CD4-positive, alpha-beta memory T cell (primary cell): Measurements from ENCODE around the gene NEU1. TPM values are rescaled to one million over a fixed set of nuclear protein-coding genes. Genes with fewer than 3 reads are reported as not detected.
"Not testable (repeated sequence)": the region's sequence is repeated elsewhere in the genome, so short reads cannot be mapped to it uniquely, and the experiment has no call there.

Source experiments
- CTCF ChIA-PET: fragments of 350-600 bp; sonication (Branson Sonifier 250); formaldehyde crosslinking; loops from one replicate; lab custom pipeline; 2021; ENCODE audit warnings: inconsistent platforms; ENCODE audit not compliant: partially characterized antibody; lab: Charles Lee
- POLR2A ChIA-PET: fragments of 350-600 bp; sonication (Branson Sonifier 250); formaldehyde crosslinking; loops from one replicate; lab custom pipeline; 2021; ENCODE audit not compliant: partially characterized antibody; lab: Charles Lee
- DNase-seq, 5 donors: peaks; one replicate each; pipeline versions ENCODE4 v3.0.0 to v3.0.0-alpha.2; 2020 to 2022; ENCODE audit warnings: mixed read lengths in 1 of 5
- H3K27ac ChIP-seq: one replicate; pipeline ENCODE4 v1.7.0; 2013; ENCODE audit warnings: low read depth, low read length
- H3K27me3 ChIP-seq: 2 replicates; pipeline ENCODE4 v1.7.0; 2013; ENCODE audit warnings: mild to moderate bottlenecking, low read length, moderate library complexity; ENCODE audit not compliant: insufficient read depth
- H3K36me3 ChIP-seq: 2 replicates; pipeline ENCODE4 v1.7.0; 2013; ENCODE audit warnings: mild to moderate bottlenecking, low read length, moderate library complexity; ENCODE audit not compliant: insufficient read depth
- H3K4me1 ChIP-seq: 2 replicates; pipeline ENCODE4 v1.7.0; 2013; ENCODE audit warnings: mild to moderate bottlenecking, low read length, moderate library complexity; ENCODE audit not compliant: insufficient read depth
- H3K4me3 ChIP-seq, 2 donors: one replicate each; pipeline ENCODE4 v1.7.0; 2013; ENCODE audit warnings: low read length in 2 of 2, mild to moderate bottlenecking in 1 of 2
- H3K9me3 ChIP-seq, 2 donors: one replicate each; pipeline ENCODE4 v1.7.0; 2013; ENCODE audit warnings: low read length in 2 of 2, control low read depth in 1 of 2; ENCODE audit not compliant: control insufficient read depth in 1 of 2
- H3K27ac Mint-ChIP-seq, 7 donors: one replicate each; pipeline ENCODE4 v1.8.0; 2020 to 2021; ENCODE audit warnings: mixed read lengths in 7 of 7, mild to moderate bottlenecking in 6 of 7, inconsistent platforms in 3 of 7, moderate library complexity in 3 of 7
- H3K27me3 Mint-ChIP-seq, 2 donors: one replicate each; pipeline ENCODE4 v1.8.0; 2020 to 2021; ENCODE audit warnings: mixed read lengths in 2 of 2
- H3K36me3 Mint-ChIP-seq, 2 donors: one replicate each; pipeline ENCODE4 v1.8.0; 2020 to 2021; ENCODE audit warnings: mixed read lengths in 2 of 2, inconsistent platforms in 1 of 2, mild to moderate bottlenecking in 1 of 2
- H3K4me1 Mint-ChIP-seq, 4 donors: one replicate each; pipeline ENCODE4 v1.8.0; 2020 to 2021; ENCODE audit warnings: mixed read lengths in 4 of 4, mild to moderate bottlenecking in 1 of 4
- H3K4me3 Mint-ChIP-seq, 8 donors: one replicate each; pipeline ENCODE4 v1.8.0; 2020 to 2021; ENCODE audit warnings: mixed read lengths in 8 of 8, mild to moderate bottlenecking in 7 of 8, moderate library complexity in 6 of 8, inconsistent platforms in 3 of 8
- H3K9me3 Mint-ChIP-seq, 8 donors: one replicate each; pipeline ENCODE4 v1.8.0; 2020 to 2021; ENCODE audit warnings: mixed read lengths in 8 of 8, mild to moderate bottlenecking in 5 of 8, inconsistent platforms in 3 of 8, moderate library complexity in 1 of 8
- intact Hi-C: fragments of 100-400 bp; cut with micrococcal nuclease; formaldehyde crosslinking; loops from one replicate; pipeline ENCODE4 v1.15.1; 2023
- polyA plus RNA-seq, 2 donors: library from polyadenylated mRNA; unstranded; fragments of 300-500 nt; fragmentation: Illumina TruSeq; gene quantifications; one replicate each; pipeline ENCODE4 v1.2.3, GENCODE V29; 2021
- total RNA-seq, 2 experiments: library from RNA; stranded (reverse); gene quantifications; one replicate each; pipeline ENCODE4 v1.2.3, GENCODE V29; 2021

NEU1 gene
- total and polyA plus RNA-seq, 4 experiments from 2014 or later = 19.6 to 23.4 (median 21.8) TPM

- H3K9me3 ChIP-seq, H3K27me3 Mint-ChIP-seq, H3K36me3 ChIP-seq, H3K27me3 ChIP-seq, H3K9me3 Mint-ChIP-seq: not testable (repeated sequence)
- intact Hi-C loops = loop anchor here (2.0 to 5.0 kb wide), 3 partner anchors 46 to 276 kb away; partner anchors contain the start of genes DDAH2 and DDX39B
- Mint-ChIP-seq H3K4me3 (peak overlapping the region; percentile 81 to 97 (median 96)), H3K36me3 (peaks cover 0 to 16% of the 10 kb centered on the region in 2 donors), H3K27ac (peak overlapping the region; percentile 66 to 96 (median 94)), H3K4me1 (peaks cover 31 to 69% (median 48%) of the 10 kb centered on the region in 4 donors)
- ChIA-PET CTCF (interaction anchor here (1.1 to 2.1 kb wide), 14 partner anchors 9 to 236 kb away, joined by 3 to 21 read pairs (median 7); partner anchors contain the start of genes CLIC1, DDAH2, HSPA1B and LSM2), POLR2A (interaction anchor here (0.6 to 7.1 kb wide), 24 partner anchors 9 to 236 kb away, joined by 3 to 76 read pairs (median 4); partner anchors contain the start of genes ABHD16A, BAG6, C6orf47 and CLIC1)
- peaks cover 59% of the 10 kb centered on the region for H3K4me1 ChIP-seq
- H3K4me3 ChIP-seq = peak overlapping the region; percentile 12 to 73
- peak overlapping the region; percentile 67 for H3K27ac ChIP-seq
- peak in 1 of 5 donors; percentile 28 for DNase-seq
These were observed 44.6 kb downstream of the NEU1 start for GRCh38 chr6:31817929-31818511.

GRCh38 chr6:31817133-31817928 is 45.3 kb downstream of the NEU1 start:
- H3K27me3 Mint-ChIP-seq, H3K9me3 Mint-ChIP-seq, H3K27me3 ChIP-seq, H3K9me3 ChIP-seq, H3K36me3 ChIP-seq: not testable (repeated sequence)
- Mint-ChIP-seq H3K4me1 (peaks cover 33 to 69% (median 49%) of the 10 kb centered on the region in 4 donors), H3K4me3 (peak overlapping the region; percentile 81 to 97 (median 96)), H3K36me3 (peaks cover 3 to 20% of the 10 kb centered on the region in 2 donors), H3K27ac (peak overlapping the region; percentile 66 to 96 (median 94))
- POLR2A ChIA-PET = interaction anchor here (0.6 to 7.1 kb wide), 24 partner anchors 10 to 236 kb away, joined by 3 to 76 read pairs (median 4); partner anchors contain the start of genes ABHD16A, BAG6, C6orf47 and CLIC1
- H3K4me3 ChIP-seq = peak overlapping the region; percentile 12 to 73
- intact Hi-C loops = loop anchor here (2.0 to 5.0 kb wide), 3 partner anchors 45 to 275 kb away; partner anchors contain the start of genes DDAH2 and DDX39B
- peaks cover 59% of the 10 kb centered on the region for H3K4me1 ChIP-seq
- peak in 4 of 5 donors; percentile 65 to 70 (median 68) for DNase-seq
- H3K27ac ChIP-seq = peak overlapping the region; percentile 67
- CTCF ChIA-PET = interaction anchor here (1.1 to 2.1 kb wide), 14 partner anchors 9 to 235 kb away, joined by 3 to 21 read pairs (median 7); partner anchors contain the start of genes CLIC1, DDAH2, HSPA1B and LSM2

DNA sequence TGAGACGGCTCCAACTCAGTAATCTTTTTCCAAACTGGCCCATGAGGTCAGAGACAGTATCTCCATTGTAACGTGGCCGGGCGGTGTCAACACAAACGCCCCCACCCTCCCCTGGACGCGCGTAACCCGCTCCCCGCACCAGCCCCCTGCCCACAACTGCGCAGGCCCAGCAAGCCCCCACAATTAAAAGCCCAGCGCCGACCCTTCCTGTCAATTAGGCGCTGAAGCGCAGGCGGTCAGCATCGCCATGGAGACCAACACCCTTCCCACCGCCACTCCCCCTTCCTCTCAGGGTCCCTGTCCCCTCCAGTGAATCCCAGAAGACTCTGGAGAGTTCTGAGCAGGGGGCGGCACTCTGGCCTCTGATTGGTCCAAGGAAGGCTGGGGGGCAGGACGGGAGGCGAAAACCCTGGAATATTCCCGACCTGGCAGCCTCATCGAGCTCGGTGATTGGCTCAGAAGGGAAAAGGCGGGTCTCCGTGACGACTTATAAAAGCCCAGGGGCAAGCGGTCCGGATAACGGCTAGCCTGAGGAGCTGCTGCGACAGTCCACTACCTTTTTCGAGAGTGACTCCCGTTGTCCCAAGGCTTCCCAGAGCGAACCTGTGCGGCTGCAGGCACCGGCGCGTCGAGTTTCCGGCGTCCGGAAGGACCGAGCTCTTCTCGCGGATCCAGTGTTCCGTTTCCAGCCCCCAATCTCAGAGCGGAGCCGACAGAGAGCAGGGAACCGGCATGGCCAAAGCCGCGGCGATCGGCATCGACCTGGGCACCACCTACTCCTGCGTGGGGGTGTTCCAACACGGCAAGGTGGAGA is 47.4 kb downstream of the NEU1 start, which contains the start of the genes HSPA1A and HSPA1L:
HSPA1A (plus strand) TSS at position 519 of the 814 bp plus-strand sequence; CDS start at position 733, 214 bp downstream.
HSPA1L (minus strand) TSS at position 259 of the 814 bp plus-strand sequence. CDS start 3,311 bp downstream, outside the sequence.
- peak within 1 kb of the TSS; percentile 81 to 97 for H3K4me3 ChIP-seq
- H3K4me1 ChIP-seq = peaks cover 50% of the 10 kb centered on the region
- Mint-ChIP-seq H3K27ac (peak within 1 kb of the TSS; percentile 88 to 95 (median 92)), H3K27me3 (no peaks in the 10 kb centered on the region), H3K9me3 (peaks cover 0 to 2% (median 0%) of the 10 kb centered on the region in 8 donors), H3K4me1 (peaks cover 31 to 66% (median 46%) of the 10 kb centered on the region in 4 donors), H3K36me3 (peaks cover 12 to 28% of the 10 kb centered on the region in 2 donors), H3K4me3 (peak within 1 kb of the TSS; percentile 91 to 96 (median 94))
- intact Hi-C loops = loop anchor here (2.0 to 5.0 kb wide), 4 partner anchors 16 to 273 kb away; partner anchors contain the start of genes DDX39B and VARS1
- ChIA-PET POLR2A (interaction anchor here (0.6 to 5.7 kb wide), 20 partner anchors 8 to 274 kb away, joined by 3 to 73 read pairs (median 7); partner anchors contain the start of genes ABHD16A, BAG6, C6orf47 and CLIC1), CTCF (interaction anchor here (0.8 to 1.6 kb wide), 11 partner anchors 8 to 85 kb away, joined by 3 to 12 read pairs (median 4); partner anchors contain the start of genes HSPA1B, LSM2 and MSH5)
- peak; percentile 38 to 69 (median 42) for DNase-seq
- no peaks in the 10 kb centered on the region for H3K27me3 ChIP-seq
- no peaks in the 10 kb centered on the region for H3K9me3 ChIP-seq
- H3K36me3 ChIP-seq = peaks cover 12% of the 10 kb centered on the region
- H3K27ac ChIP-seq = peak within 1 kb of the TSS; percentile 82

DNA sequence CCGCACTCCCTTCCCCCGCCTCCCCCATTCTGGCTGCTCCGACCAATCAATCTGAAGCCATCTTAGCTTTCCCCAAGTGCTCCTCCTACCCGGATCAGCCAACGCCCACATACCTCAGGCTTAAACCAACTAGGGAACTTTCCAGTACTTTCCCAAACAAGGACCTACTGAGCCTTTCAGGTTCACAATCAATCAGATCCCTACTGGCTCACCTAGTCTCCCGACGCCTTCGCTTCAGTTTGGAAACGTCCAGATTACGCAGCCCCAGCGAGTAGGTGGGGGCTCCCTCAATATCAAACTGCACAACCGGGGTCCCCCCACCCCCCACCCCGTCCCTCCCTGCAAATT is 48.0 kb downstream of the NEU1 start:
- H3K4me3 ChIP-seq = peak overlapping the region; percentile 81 to 97
- ChIA-PET CTCF (interaction anchor here (0.8 to 2.2 kb wide), 10 partner anchors 8 to 85 kb away, joined by 3 to 12 read pairs (median 4); partner anchors contain the start of genes LSM2, MSH5 and VARS1), POLR2A (interaction anchor here (0.6 to 5.7 kb wide), 23 partner anchors 9 to 273 kb away, joined by 3 to 73 read pairs (median 5); partner anchors contain the start of genes ABHD16A, BAG6, C6orf47 and CLIC1)
- Mint-ChIP-seq H3K27ac (peak overlapping the region; percentile 88 to 95 (median 92)), H3K36me3 (peaks cover 18 to 34% of the 10 kb centered on the region in 2 donors), H3K4me3 (peak overlapping the region; percentile 91 to 96 (median 94)), H3K4me1 (peaks cover 29 to 66% (median 44%) of the 10 kb centered on the region in 4 donors), H3K9me3 (peaks cover 0 to 2% (median 0%) of the 10 kb centered on the region in 8 donors), H3K27me3 (no peaks in the 10 kb centered on the region)
- intact Hi-C loops = loop anchor here (2.0 to 5.0 kb wide), 4 partner anchors 16 to 272 kb away; partner anchors contain the start of genes DDX39B and VARS1
- peak overlapping the region; percentile 82 for H3K27ac ChIP-seq
- peaks cover 16% of the 10 kb centered on the region for H3K36me3 ChIP-seq
- DNase-seq = peak; percentile 54 to 84 (median 56)
- H3K4me1 ChIP-seq = peaks cover 44% of the 10 kb centered on the region
- no peaks in the 10 kb centered on the region for H3K27me3 ChIP-seq
- no peaks in the 10 kb centered on the region for H3K9me3 ChIP-seq

GRCh38 chr6:31813465-31813849 is 49.2 kb downstream of the NEU1 start:
- peak overlapping the region; percentile 67 to 94 (median 91) for H3K27ac Mint-ChIP-seq
- Histone ChIP-seq H3K27me3 (no peaks in the 10 kb centered on the region), H3K36me3 (peaks cover 16% of the 10 kb centered on the region), H3K4me3 (no peak overlapping the region), H3K4me1 (peaks cover 32% of the 10 kb centered on the region), H3K9me3 (no peaks in the 10 kb centered on the region), H3K27ac (peak overlapping the region; percentile 42)
- H3K4me1 Mint-ChIP-seq = peaks cover 28 to 61% (median 38%) of the 10 kb centered on the region in 4 donors
- DNase-seq = no peak
- no peaks in the 10 kb centered on the region for H3K27me3 Mint-ChIP-seq
- ChIA-PET POLR2A (interaction anchor here (1.1 to 5.7 kb wide), 8 partner anchors 8 to 149 kb away, joined by 4 to 73 read pairs (median 30); partner anchors contain the start of genes ABHD16A, CLIC1, GPANK1 and HSPA1B), CTCF (interaction anchor here (0.8 to 2.2 kb wide), 8 partner anchors 10 to 88 kb away, joined by 3 to 8 read pairs (median 6); partner anchors contain the start of genes DDAH2, HSPA1B and VARS1)
- H3K9me3 Mint-ChIP-seq = peaks cover 0 to 2% (median 0%) of the 10 kb centered on the region in 8 donors
- intact Hi-C loops = no loop called here
- H3K36me3 Mint-ChIP-seq = peaks cover 22 to 40% of the 10 kb centered on the region in 2 donors
- H3K4me3 Mint-ChIP-seq = peak overlapping the region; percentile 42 to 96 (median 90)
